Measurements from ENCODE around the gene EIF4E2.

GRCh38 chr2:232563580-232563979 is 13.1 kb downstream of the EIF4E2 start:
- TF ChIP-seq POLR2A (IDR thresholded peaks at IDR 0.05) (no peak), CTCF (IDR thresholded peaks at IDR 0.05) (no peak)

Measured in right lobe of liver (tissue), 4 donors.